SK-N-SH (cell line): ENCODE results near the gene MAG.

Source experiments
- EZH2phosphoT487 ChIP-seq: fragments of 200-600 bp; sonication (generic); IDR thresholded peaks from 2 replicates; pipeline ENCODE4 v1.6.1; 2017; ENCODE audit warnings: low read depth, mixed run types, mild to moderate bottlenecking, antibody characterized with exemption, moderate library complexity, borderline replicate concordance
- FOSL2 ChIP-seq: IDR thresholded peaks from 2 replicates; pipeline ENCODE4 v1.4.0; 2012; ENCODE audit warnings: low read depth, mild to moderate bottlenecking, moderate library complexity, borderline replicate concordance
- FOXJ3 ChIP-seq: sonication (generic); formaldehyde crosslinking; IDR thresholded peaks from 2 replicates; pipeline ENCODE4 v1.5.1; 2020; ENCODE audit warnings: mild to moderate bottlenecking, missing genetic modification reagents
- GABPA ChIP-seq: IDR thresholded peaks from 2 replicates; pipeline ENCODE4 v1.4.0; 2012; ENCODE audit warnings: low read depth, mild to moderate bottlenecking
- JUND ChIP-seq: IDR thresholded peaks from 2 replicates; pipeline ENCODE4 v1.4.0; 2012
- NFIC ChIP-seq: IDR thresholded peaks from 2 replicates; pipeline ENCODE4 v1.4.0; 2012; ENCODE audit warnings: borderline replicate concordance
- POLR2AphosphoS5 ChIP-seq: IDR thresholded peaks from 2 replicates; pipeline ENCODE4 v1.6.1; 2012; ENCODE audit warnings: low read depth, low read length
- RAD21 ChIP-seq: IDR thresholded peaks from 2 replicates; pipeline ENCODE4 v1.6.1; 2012; ENCODE audit warnings: mild to moderate bottlenecking, low read length
- SIN3A ChIP-seq: IDR thresholded peaks from 2 replicates; pipeline ENCODE4 v1.6.1; 2012; ENCODE audit warnings: low read depth, mild to moderate bottlenecking, low read length, moderate library complexity, borderline replicate concordance
- TCF12 ChIP-seq: IDR thresholded peaks from 2 replicates; pipeline ENCODE4 v1.4.0; 2012
- TF ChIP-seq, protein P1 (sequence below): fragments of 200-600 bp; sonication (generic); IDR thresholded peaks from 2 replicates; pipeline ENCODE4 v1.6.1; 2017; ENCODE audit warnings: antibody characterized with exemption, mild to moderate bottlenecking, moderate library complexity
- TF ChIP-seq, protein P2 (sequence below): IDR thresholded peaks from 2 replicates; pipeline ENCODE4 v1.6.1; 2012; ENCODE audit warnings: mild to moderate bottlenecking, low read depth, low read length, moderate library complexity
- TF ChIP-seq, protein P3 (sequence below): IDR thresholded peaks from 2 replicates; pipeline ENCODE4; 2012
- TF ChIP-seq, protein P4 (sequence below): fragments of 150-350 bp; IDR thresholded peaks from 2 replicates; pipeline ENCODE4 v1.6.1; 2017; ENCODE audit warnings: antibody characterized with exemption, low read length, low read depth, borderline replicate concordance

DNA sequence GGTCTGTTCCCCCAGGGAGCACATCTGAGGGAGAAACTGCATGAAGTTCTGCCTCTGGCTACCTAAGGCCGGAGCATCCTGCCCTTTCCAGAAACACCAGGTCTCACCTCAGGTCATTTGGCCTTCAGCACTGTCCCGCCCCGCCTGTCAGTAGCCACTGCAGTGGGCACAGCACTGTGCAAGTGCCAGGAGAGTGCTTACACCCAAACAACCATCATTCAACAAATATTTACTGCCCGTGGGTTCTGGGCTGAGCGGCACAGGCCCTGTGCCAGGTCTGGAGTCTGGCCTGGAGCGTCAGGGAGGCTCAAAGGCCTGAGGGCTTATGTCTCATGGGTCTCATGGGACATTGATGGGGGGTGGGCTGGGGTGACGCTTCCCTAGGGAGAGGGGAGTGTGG lies 20.4 kb upstream of the MAG start:
- TF ChIP-seq, protein P1, sequence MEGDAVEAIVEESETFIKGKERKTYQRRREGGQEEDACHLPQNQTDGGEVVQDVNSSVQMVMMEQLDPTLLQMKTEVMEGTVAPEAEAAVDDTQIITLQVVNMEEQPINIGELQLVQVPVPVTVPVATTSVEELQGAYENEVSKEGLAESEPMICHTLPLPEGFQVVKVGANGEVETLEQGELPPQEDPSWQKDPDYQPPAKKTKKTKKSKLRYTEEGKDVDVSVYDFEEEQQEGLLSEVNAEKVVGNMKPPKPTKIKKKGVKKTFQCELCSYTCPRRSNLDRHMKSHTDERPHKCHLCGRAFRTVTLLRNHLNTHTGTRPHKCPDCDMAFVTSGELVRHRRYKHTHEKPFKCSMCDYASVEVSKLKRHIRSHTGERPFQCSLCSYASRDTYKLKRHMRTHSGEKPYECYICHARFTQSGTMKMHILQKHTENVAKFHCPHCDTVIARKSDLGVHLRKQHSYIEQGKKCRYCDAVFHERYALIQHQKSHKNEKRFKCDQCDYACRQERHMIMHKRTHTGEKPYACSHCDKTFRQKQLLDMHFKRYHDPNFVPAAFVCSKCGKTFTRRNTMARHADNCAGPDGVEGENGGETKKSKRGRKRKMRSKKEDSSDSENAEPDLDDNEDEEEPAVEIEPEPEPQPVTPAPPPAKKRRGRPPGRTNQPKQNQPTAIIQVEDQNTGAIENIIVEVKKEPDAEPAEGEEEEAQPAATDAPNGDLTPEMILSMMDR = no peak
- TF ChIP-seq RAD21 = no peak
- TF ChIP-seq GABPA = no peak
- no peak for TF ChIP-seq SIN3A
- TF ChIP-seq, protein P2, sequence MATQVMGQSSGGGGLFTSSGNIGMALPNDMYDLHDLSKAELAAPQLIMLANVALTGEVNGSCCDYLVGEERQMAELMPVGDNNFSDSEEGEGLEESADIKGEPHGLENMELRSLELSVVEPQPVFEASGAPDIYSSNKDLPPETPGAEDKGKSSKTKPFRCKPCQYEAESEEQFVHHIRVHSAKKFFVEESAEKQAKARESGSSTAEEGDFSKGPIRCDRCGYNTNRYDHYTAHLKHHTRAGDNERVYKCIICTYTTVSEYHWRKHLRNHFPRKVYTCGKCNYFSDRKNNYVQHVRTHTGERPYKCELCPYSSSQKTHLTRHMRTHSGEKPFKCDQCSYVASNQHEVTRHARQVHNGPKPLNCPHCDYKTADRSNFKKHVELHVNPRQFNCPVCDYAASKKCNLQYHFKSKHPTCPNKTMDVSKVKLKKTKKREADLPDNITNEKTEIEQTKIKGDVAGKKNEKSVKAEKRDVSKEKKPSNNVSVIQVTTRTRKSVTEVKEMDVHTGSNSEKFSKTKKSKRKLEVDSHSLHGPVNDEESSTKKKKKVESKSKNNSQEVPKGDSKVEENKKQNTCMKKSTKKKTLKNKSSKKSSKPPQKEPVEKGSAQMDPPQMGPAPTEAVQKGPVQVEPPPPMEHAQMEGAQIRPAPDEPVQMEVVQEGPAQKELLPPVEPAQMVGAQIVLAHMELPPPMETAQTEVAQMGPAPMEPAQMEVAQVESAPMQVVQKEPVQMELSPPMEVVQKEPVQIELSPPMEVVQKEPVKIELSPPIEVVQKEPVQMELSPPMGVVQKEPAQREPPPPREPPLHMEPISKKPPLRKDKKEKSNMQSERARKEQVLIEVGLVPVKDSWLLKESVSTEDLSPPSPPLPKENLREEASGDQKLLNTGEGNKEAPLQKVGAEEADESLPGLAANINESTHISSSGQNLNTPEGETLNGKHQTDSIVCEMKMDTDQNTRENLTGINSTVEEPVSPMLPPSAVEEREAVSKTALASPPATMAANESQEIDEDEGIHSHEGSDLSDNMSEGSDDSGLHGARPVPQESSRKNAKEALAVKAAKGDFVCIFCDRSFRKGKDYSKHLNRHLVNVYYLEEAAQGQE = no peak
- no peak for TF ChIP-seq POLR2AphosphoS5
- TF ChIP-seq EZH2phosphoT487 = no peak
- TF ChIP-seq, protein P3, sequence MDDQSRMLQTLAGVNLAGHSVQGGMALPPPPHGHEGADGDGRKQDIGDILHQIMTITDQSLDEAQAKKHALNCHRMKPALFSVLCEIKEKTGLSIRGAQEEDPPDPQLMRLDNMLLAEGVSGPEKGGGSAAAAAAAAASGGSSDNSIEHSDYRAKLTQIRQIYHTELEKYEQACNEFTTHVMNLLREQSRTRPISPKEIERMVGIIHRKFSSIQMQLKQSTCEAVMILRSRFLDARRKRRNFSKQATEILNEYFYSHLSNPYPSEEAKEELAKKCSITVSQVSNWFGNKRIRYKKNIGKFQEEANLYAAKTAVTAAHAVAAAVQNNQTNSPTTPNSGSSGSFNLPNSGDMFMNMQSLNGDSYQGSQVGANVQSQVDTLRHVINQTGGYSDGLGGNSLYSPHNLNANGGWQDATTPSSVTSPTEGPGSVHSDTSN = no peak
- no peak for TF ChIP-seq FOXJ3 (CRISPR knock-in tag)
- TF ChIP-seq, protein P4, sequence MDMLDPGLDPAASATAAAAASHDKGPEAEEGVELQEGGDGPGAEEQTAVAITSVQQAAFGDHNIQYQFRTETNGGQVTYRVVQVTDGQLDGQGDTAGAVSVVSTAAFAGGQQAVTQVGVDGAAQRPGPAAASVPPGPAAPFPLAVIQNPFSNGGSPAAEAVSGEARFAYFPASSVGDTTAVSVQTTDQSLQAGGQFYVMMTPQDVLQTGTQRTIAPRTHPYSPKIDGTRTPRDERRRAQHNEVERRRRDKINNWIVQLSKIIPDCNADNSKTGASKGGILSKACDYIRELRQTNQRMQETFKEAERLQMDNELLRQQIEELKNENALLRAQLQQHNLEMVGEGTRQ = no peak
- no peak for TF ChIP-seq NFIC
- no peak for TF ChIP-seq FOSL2
- TF ChIP-seq TCF12 = no peak
- TF ChIP-seq JUND = no peak
